ENCODE measurements around the gene AKR1B1.

Gene AKR1B1

GRCh38 chr7:134407311-134407710, 51.6 kb downstream of the AKR1B1 start:
- DNase-seq: no peak

GRCh38 chr7:134406431-134406830, 52.5 kb downstream of the AKR1B1 start:
- no peak for DNase-seq

DNA sequence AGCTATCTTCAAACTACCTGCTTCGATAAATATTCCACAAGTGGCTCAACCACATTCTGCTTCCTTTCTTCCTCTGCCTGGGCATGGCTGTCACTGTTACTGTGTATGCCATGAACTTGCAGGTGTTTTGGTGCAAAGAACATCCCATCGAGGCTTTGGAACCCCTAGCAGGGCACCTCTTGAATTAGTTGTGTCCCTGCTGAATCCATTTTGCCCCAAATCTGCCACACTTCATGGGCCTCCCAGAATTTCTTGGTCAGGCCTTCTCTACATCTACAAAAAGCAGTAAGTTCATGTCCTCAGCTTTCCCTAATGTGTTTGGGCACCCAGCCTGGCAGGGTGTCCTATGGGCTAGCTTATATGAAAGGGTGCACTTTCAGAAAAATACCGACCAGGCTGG, 53.6 kb downstream of the AKR1B1 start:
- no peak for DNase-seq

DNA sequence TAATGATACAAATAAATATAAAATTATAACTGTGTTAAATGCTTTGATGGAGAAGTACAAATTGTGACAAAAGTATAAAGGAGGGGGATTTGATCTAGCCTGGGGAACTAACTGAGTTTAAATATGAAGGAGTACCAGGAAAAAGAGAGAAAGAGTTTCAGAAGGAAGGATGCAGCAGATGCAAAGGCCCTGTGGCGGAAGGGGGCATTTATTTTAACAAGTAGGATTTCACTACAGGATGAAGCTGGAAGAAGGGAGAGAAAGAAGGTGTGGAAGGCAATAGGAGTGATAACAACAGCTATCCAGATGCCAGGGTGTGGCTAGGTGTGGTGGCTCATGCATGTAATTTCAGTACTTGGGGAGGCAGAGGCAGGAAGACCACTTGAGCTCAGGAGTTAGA, 55.8 kb downstream of the AKR1B1 start:
- DNase-seq: no peak

GRCh38 chr7:134400859-134401258, 58.0 kb downstream of the AKR1B1 start:
- DNase-seq: no peak

DNA sequence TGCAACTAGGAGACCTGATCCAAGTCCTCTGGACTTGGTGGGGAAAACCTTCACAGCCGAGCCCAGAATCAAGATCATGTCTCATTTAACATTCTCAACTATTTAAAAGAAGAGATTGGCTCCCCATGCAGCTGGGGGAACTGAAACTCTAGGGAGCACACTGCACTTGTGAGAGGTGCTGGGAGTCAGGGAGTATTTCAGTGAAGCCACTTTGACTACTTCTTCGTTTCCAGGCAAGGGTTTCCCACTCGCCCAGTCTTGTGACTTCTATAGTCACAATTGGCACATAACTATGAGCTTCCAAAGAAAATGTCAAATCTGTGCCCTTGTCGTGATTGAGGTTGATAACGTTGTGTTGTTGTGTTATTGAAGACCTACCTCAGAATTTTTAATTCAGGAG, 62.9 kb downstream of the AKR1B1 start:
- DNase-seq: no peak

DNA sequence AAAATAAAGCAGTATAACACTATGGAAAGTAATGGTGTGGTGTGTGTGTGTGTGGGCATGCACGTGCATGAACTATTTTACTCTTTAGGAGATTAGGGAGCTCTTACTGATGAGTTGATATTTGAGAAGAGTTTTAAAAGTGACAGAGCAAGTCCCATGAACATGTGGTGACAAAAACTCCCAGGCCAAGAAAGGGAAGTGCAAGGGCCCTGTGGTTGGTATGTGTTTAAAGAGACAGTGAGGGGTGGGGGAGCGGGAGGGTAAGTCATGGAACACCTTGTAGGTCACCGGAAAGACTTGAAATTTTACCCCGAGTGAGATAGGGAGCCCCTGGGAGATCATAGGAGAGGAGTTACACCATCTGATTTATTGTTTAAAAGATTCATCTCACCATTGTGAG, 63.3 kb downstream of the AKR1B1 start:
- no peak for DNase-seq

DNA sequence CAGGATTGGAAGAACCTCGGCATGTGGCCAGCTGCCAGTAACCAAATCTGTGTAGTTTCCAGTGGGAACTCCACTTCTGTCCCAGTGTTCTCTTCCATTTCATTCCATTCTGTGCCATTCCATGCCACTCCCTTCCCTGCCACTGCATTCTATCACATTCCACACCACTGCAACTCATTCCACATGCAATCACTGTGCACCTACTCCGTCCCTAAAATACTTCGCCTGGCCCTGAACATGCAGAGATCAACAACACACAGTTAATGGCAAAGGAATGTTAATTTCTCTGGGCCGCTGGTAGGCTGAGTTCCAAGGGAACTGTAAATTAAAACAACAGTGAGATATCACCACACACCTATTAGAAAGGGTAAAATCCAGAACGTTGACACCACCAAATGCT, 64.8 kb downstream of the AKR1B1 start:
- DNase-seq: peak; percentile 3
